Choroid plexus epithelial cell (primary cell): ENCODE results near the gene ZBTB25.

Source experiments
- DNase-seq: peaks from one replicate; pipeline ENCODE4 v3.0.0-alpha.2; 2010; ENCODE audit warnings: low read depth
- H3K4me3 ChIP-seq: 2 replicates; pipeline ENCODE4 v1.5.1; 2011; ENCODE audit warnings: low read depth, mild to moderate bottlenecking, control low read depth, low read length, moderate library complexity
- TF ChIP-seq, protein P1 (sequence below): conservative IDR thresholded peaks from 2 replicates; pipeline ENCODE4 v1.5.1; 2011; ENCODE audit warnings: low read depth, mild to moderate bottlenecking, control low read depth, inconsistent platforms, low read length, moderate library complexity

The ZBTB25 gene

DNA sequence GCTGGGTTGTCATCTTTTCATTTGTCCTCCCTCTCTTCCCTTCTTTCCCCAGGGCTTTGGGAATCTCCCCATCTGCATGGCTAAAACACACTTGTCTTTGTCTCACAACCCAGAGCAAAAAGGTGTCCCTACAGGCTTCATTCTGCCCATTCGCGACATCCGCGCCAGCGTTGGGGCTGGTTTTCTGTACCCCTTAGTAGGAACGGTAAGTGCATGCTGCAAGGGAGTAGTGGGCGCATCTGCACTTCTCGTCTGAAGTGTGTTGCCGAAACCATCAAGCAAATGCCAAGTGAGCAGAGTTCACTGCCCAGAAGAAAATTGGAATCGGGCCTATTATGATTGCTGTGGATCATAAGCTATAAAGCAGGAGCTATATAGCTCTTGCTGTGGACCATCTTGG, 49.0 kb downstream of the ZBTB25 start:
- DNase-seq: no peak
- no peak overlapping the region for H3K4me3 ChIP-seq
- TF ChIP-seq, protein P1, sequence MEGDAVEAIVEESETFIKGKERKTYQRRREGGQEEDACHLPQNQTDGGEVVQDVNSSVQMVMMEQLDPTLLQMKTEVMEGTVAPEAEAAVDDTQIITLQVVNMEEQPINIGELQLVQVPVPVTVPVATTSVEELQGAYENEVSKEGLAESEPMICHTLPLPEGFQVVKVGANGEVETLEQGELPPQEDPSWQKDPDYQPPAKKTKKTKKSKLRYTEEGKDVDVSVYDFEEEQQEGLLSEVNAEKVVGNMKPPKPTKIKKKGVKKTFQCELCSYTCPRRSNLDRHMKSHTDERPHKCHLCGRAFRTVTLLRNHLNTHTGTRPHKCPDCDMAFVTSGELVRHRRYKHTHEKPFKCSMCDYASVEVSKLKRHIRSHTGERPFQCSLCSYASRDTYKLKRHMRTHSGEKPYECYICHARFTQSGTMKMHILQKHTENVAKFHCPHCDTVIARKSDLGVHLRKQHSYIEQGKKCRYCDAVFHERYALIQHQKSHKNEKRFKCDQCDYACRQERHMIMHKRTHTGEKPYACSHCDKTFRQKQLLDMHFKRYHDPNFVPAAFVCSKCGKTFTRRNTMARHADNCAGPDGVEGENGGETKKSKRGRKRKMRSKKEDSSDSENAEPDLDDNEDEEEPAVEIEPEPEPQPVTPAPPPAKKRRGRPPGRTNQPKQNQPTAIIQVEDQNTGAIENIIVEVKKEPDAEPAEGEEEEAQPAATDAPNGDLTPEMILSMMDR: no peak

DNA sequence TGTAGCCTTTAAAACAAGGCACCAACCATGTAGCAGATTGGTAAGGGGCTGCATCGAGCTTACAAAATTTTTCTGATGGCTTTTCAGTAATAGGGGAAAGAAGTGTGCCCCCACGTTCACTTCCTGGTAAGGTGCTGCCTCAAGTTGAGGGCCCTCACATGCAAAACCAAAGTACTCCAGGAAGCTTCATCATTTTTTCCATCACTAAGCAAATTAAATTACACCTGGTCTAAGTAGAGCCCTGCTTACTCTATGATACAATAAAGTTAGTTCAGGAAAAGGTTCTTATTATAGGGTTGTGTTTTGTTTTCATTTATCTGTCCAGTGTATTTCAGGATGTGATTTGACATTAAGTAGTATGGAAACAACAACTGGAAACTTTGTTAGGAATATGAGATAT, 53.4 kb downstream of the ZBTB25 start:
- TF ChIP-seq, protein P1: no peak

DNA sequence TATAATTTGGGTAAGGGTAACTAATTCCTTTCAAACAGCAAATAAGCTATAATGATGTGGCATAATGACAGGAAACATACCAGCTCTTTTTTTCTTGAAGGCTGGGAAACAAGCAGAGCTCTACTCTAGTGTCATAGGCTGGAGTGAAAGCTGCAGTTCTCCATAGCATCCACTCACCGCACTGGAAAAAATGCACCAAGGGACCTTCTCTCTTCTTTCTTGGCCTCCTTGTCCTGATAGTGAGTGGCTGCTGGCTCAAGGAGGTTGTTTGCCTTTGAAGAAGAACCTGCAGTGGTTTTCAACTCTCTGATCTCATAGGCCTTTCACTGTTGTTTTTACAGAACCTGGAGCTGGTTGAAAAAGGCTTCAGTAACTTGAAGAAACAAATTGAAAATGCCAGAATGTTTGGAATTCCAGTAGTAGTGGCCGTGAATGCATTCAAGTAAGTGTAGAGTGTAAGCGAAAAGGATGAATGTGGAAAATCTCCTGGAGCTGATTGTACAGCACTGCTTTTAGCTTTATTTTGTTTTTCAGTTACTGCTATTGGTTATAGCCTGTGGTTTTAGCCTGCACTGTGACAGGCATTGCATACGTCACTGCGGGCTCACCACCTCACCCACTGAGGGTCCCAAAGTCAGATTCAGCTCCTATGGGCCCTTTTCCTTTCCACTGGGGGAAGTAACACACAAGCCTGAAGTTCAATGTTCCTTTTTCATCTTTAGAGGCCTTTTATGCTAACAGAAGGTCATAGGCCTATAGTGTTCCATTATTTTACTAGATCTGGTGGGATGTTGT, 55.6 kb downstream of the ZBTB25 start:
- TF ChIP-seq, protein P1: no peak
- peak; percentile 42 for DNase-seq
- no peak overlapping the region for H3K4me3 ChIP-seq

More for the DNA sequence above, 53.4 kb downstream of the ZBTB25 start:
- no peak overlapping the region for H3K4me3 ChIP-seq
- no peak for DNase-seq

DNA sequence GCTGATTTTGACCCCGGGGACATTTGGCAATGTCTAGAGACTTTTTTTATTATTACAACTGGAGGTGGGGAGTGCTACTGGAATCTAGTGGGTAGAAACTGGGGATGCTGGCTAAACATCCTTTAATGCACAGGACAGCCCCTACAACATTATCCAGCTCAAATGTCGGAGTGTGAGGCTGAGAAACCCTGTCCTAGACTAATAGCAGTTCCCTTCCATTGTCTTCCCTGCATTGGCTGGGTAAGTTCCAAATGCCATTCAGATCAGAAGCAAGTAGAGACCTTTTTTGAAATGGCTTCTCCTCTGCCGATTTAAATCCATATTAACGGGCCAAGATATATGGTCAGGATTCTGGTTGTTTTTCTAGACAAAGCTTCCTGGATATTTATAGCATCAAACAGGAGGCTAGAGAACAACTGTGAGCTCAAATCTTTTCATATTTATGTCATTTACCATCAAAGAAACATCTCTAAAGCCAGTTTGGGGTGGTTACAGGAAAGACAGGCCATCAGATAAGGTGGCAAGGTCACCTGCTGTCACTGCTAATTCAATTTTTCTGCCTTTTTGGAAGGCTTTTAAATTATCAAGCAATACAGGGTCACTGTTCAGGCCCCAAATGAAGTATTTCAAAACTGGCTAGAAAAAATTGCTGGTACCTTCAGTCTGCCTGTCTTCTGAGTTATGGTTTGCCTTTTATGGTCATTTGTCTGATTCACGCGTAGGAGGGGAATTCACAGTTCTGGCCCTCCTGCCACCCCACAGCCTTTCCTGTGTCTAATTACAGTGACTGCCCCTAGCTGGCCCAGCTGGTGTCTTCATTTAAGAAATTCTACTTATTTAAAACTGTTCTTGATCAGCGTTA, 58.4 kb downstream of the ZBTB25 start:
- no peak overlapping the region for H3K4me3 ChIP-seq
- DNase-seq: peak; percentile 96

DNA sequence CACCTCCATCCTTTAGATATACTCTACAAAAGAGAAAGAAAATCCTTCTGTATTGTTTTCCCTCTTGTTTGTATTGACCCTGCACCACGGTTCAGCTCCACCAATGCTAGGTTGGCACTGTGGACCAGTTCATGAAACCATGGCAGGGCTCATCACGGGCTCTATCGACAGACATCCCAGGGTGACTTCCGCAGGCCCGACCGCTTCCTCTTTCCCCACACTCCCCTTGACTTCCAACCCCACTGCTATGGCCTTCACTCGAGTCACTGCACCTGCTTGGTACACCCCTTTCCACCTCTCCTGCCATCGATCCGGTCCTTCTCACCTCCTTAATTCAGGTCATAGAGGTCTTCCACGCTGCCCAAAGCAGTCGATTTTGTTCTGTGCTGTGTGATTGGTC, 59.5 kb downstream of the ZBTB25 start:
- DNase-seq: no peak
- TF ChIP-seq, protein P1: no peak
- H3K4me3 ChIP-seq: no peak overlapping the region

More for the DNA sequence above, 58.4 kb downstream of the ZBTB25 start:
- TF ChIP-seq, protein P1: peak; percentile 23

DNA sequence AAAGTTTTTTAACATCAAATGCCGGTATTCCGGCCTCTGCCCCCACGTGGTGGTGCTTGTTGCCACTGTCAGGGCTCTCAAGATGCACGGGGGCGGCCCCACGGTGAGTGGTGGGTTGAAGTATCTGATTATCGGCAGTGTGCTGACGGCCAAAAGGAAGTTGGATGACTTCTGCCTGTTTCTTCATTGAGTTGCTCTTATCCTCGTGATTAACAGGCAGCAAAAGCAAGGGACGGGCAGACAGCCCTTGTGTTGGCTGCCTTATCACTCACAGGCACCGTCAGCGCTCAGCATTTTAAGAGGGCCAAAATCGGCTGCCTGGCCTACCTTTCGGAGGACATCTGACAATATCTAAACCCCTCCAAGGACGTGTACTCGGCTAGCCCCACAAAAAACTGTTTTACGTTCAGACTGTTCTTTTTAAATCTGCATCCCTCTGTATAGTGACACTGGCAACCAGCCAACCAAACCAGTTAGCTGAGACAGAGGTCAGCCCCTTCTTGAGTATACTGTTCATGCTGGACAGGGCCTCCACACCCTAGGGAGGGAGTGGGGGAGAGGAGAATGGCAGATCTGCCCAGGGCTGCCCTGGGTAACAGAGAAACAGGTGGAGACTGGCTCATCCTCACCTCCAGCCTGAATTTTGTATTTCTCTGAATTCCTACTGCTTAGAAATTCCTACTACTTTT, 61.2 kb downstream of the ZBTB25 start:
- DNase-seq: no peak
- TF ChIP-seq, protein P1: no peak
- H3K4me3 ChIP-seq: no peak overlapping the region
